ENCODE data around the gene CITED1. TPM values are rescaled to one million over a fixed set of nuclear protein-coding genes. Genes with fewer than 3 reads are reported as not detected.

CITED1 gene
- total RNA-seq, 1 donor from 2014 or later: 0.69 TPM

DNA sequence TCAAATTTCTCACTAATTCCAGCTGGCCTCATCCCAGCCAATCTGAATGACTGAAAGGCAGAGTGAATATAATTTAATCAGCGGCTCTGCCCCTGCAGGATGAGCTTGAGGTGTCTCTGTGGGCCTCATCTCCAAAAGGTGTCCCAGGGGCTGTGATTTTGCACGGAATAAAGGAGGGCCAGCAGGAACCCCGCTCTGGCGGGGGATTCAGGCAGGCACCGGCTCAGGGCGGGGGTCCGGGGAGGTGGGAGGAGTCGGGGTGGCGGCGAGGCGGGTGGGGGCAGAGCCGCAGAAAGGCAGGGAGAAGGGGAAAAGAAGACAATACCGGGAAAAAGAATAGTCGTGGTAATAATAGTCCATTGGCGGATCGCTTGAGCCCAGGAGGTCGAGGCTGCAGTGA is 50.9 kb downstream of the CITED1 start:
- no peak overlapping the region for H3K9ac ChIP-seq
- H4K20me1 ChIP-seq (ENCODE audit: low read depth): no peaks in the 10 kb centered on the region
- H2AFZ ChIP-seq (replicated peaks): no peak overlapping the region
- H3K79me2 ChIP-seq (ENCODE audit: low read depth): no peaks in the 10 kb centered on the region
- H3K4me1 ChIP-seq: peaks cover 5% of the 10 kb centered on the region
- H3K4me3 ChIP-seq: peak overlapping the region; percentile 27
- DNase-seq (ENCODE audit: low spot score): peak; percentile 53
- H3K9me3 ChIP-seq (ENCODE audit: low read depth): no peaks in the 10 kb centered on the region
- H3K36me3 Mint-ChIP-seq: no peaks in the 10 kb centered on the region
- TF ChIP-seq EZH2phosphoT487 (IDR thresholded peaks at IDR 0.05) (no peak), EZH2 (IDR thresholded peaks at IDR 0.05) (no peak)
- TF ChIP-seq, protein P1, sequence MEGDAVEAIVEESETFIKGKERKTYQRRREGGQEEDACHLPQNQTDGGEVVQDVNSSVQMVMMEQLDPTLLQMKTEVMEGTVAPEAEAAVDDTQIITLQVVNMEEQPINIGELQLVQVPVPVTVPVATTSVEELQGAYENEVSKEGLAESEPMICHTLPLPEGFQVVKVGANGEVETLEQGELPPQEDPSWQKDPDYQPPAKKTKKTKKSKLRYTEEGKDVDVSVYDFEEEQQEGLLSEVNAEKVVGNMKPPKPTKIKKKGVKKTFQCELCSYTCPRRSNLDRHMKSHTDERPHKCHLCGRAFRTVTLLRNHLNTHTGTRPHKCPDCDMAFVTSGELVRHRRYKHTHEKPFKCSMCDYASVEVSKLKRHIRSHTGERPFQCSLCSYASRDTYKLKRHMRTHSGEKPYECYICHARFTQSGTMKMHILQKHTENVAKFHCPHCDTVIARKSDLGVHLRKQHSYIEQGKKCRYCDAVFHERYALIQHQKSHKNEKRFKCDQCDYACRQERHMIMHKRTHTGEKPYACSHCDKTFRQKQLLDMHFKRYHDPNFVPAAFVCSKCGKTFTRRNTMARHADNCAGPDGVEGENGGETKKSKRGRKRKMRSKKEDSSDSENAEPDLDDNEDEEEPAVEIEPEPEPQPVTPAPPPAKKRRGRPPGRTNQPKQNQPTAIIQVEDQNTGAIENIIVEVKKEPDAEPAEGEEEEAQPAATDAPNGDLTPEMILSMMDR (IDR thresholded peaks at IDR 0.05): no peak
- H3K27ac Mint-ChIP-seq: no peak overlapping the region
- H3F3A ChIP-seq (ENCODE audit: low read depth): peaks cover 11% of the 10 kb centered on the region
- no peaks in the 10 kb centered on the region for H3K36me3 ChIP-seq
- H3K4me2 ChIP-seq: peak overlapping the region; percentile 68
- no peak overlapping the region for H3K27ac ChIP-seq
- no peaks in the 10 kb centered on the region for H3K27me3 ChIP-seq
- H3K27me3 Mint-ChIP-seq (ENCODE audit: insufficient read depth, low read depth): peaks cover 4% of the 10 kb centered on the region
- peaks cover 3% of the 10 kb centered on the region for H3K9me3 Mint-ChIP-seq
- peak overlapping the region; percentile 62 for H3K4me3 Mint-ChIP-seq
- peaks cover 19% of the 10 kb centered on the region for H3K4me1 Mint-ChIP-seq

DNA sequence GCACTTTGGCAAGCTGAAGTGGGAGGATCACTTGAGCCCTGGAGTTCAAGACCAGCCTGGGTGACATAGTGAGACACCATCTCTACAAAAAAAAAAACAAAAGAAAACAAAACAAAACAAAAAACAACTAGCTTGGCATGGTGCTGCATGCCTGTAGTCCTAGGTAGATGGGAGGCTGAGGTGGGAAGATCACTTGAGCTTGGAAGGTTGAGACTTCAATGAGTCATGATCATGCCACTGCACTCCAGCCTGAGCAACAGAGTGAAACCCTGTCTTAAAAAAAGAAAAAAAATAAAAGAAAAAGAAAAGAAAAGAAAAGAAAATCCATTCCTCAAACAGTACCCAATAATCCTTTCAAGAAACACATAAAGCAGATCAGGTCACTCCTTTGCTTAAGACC is 52.0 kb downstream of the CITED1 start:
- no peak overlapping the region for H3K4me2 ChIP-seq
- peaks cover 3% of the 10 kb centered on the region for H3K9me3 Mint-ChIP-seq
- peaks cover 19% of the 10 kb centered on the region for H3K4me1 Mint-ChIP-seq
- no peaks in the 10 kb centered on the region for H4K20me1 ChIP-seq (ENCODE audit: low read depth)
- H3K4me1 ChIP-seq: peaks cover 5% of the 10 kb centered on the region
- H3K36me3 ChIP-seq: no peaks in the 10 kb centered on the region
- no peak overlapping the region for H3K9ac ChIP-seq
- H3K4me3 Mint-ChIP-seq: no peak overlapping the region
- H3K27me3 Mint-ChIP-seq (ENCODE audit: insufficient read depth, low read depth): peaks cover 4% of the 10 kb centered on the region
- peaks cover 11% of the 10 kb centered on the region for H3F3A ChIP-seq (ENCODE audit: low read depth)
- no peak overlapping the region for H3K4me3 ChIP-seq
- H3K36me3 Mint-ChIP-seq: no peaks in the 10 kb centered on the region
- H3K27ac Mint-ChIP-seq: no peak overlapping the region
- no peaks in the 10 kb centered on the region for H3K79me2 ChIP-seq (ENCODE audit: low read depth)
- no peak overlapping the region for H3K27ac ChIP-seq
- no peaks in the 10 kb centered on the region for H3K9me3 ChIP-seq (ENCODE audit: low read depth)
- no peak overlapping the region for H2AFZ ChIP-seq (replicated peaks)
- DNase-seq (ENCODE audit: low spot score): no peak
- no peaks in the 10 kb centered on the region for H3K27me3 ChIP-seq
- no peak for TF ChIP-seq EZH2phosphoT487 (IDR thresholded peaks at IDR 0.05)
- no peak for TF ChIP-seq EZH2 (IDR thresholded peaks at IDR 0.05)
- TF ChIP-seq, protein P1 (IDR thresholded peaks at IDR 0.05): no peak

Small RNA genes lying within 50 kb of the gene (small RNA-seq; reads per million reads assigned to genes)
- gene RF00019: not detected

Other genes with a start within 250 kb of the CITED1 start
- 1.0 and 1.9 TPM in 2 replicates for gene RTL5, start 174.0 kb downstream of the CITED1 start, total RNA-seq (ENCODE audit: low replicate concordance)
- gene PIN4, start 124.2 kb downstream of the CITED1 start, total RNA-seq (ENCODE audit: low replicate concordance): 21.6 and 21.7 TPM in 2 replicates
- 22.7 and 34.5 TPM in 2 replicates for gene ERCC6L, start 66.9 kb downstream of the CITED1 start, total RNA-seq (ENCODE audit: low replicate concordance)
- gene RPS4X, start 28.7 kb downstream of the CITED1 start, total RNA-seq (ENCODE audit: low replicate concordance): 973 and 1,345 TPM in 2 replicates